ENCODE measurements around the gene REC8. TPM values are rescaled to one million over a fixed set of nuclear protein-coding genes. Genes with fewer than 3 reads are reported as not detected.

REC8 gene
- total and polyA plus RNA-seq, 2 of the 13 experiments (the other 11 are each of a cell fraction or from before 2014, with no cell fraction given), result 3.4 to 14.7 TPM

GRCh38 chr14:24195186-24196070, 23.5 kb downstream of the REC8 start, which contains the start of gene TM9SF1 (continued):
- TF ChIP-seq GRHL1 (CRISPR knock-in tag; conservative IDR thresholded peaks at IDR 0.05) (no peak), HDAC2 (CRISPR knock-in tag; IDR thresholded peaks at IDR 0.05) (peak; percentile 91), ZNF577 (CRISPR knock-in tag; IDR thresholded peaks at IDR 0.05; ENCODE audit: borderline replicate concordance, low read depth) (peak; percentile 99), ZNF773 (CRISPR knock-in tag; IDR thresholded peaks at IDR 0.05; ENCODE audit: borderline replicate concordance) (peak; percentile 94), ZMYM2 (CRISPR knock-in tag; IDR thresholded peaks at IDR 0.05) (peak; percentile 93), SKIL (CRISPR knock-in tag; IDR thresholded peaks at IDR 0.05; ENCODE audit: borderline replicate concordance) (no peak), AKAP8 (CRISPR knock-in tag; IDR thresholded peaks at IDR 0.05) (peak; percentile 97; the same call in 1 of the 2 replicates), ZNF770 (CRISPR knock-in tag; IDR thresholded peaks at IDR 0.05) (no peak), ARHGAP35 (CRISPR knock-in tag; IDR thresholded peaks at IDR 0.05; ENCODE audit: borderline replicate concordance) (peak; percentile 99), ARNT2 (CRISPR knock-in tag; IDR thresholded peaks at IDR 0.05; ENCODE audit: low read depth) (peak; percentile 99), ZFP36 (IDR thresholded peaks at IDR 0.05; ENCODE audit: borderline replicate concordance, low read depth, low read length, partially characterized antibody) (no peak), MIER2 (CRISPR knock-in tag; IDR thresholded peaks at IDR 0.05) (peak; percentile 34), KIAA2018 (CRISPR knock-in tag; IDR thresholded peaks at IDR 0.05; ENCODE audit: borderline replicate concordance) (peak; percentile 99)

All from HepG2 (cell line).